Suprapubic skin (tissue), 4 donors: ENCODE results near the gene PRKN. TPM values are rescaled to one million over a fixed set of nuclear protein-coding genes. Genes with fewer than 3 reads are reported as not detected.

ENCODE experiments used
- DNase-seq, 2 donors: peaks; one replicate each; pipeline ENCODE4 v3.0.0-alpha.2; 2019; ENCODE audit warnings: low spot score in 2 of 2
- H3K27ac ChIP-seq: fragments of 200-600 bp; sonication (generic); one replicate; pipeline ENCODE4 v1.5.1; 2019
- H3K27me3 ChIP-seq: fragments of 200-600 bp; sonication (generic); one replicate; pipeline ENCODE4 v1.5.1; 2019
- H3K36me3 ChIP-seq: fragments of 200-600 bp; sonication (generic); one replicate; pipeline ENCODE4 v1.5.1; 2019
- H3K4me1 ChIP-seq: fragments of 200-600 bp; sonication (generic); one replicate; pipeline ENCODE4 v1.5.1; 2019
- H3K4me3 ChIP-seq: fragments of 200-600 bp; sonication (generic); one replicate; pipeline ENCODE4 v1.5.1; 2019; ENCODE audit warnings: mild to moderate bottlenecking
- H3K9me3 ChIP-seq: fragments of 200-600 bp; sonication (generic); one replicate; pipeline ENCODE4 v1.5.1; 2019
- EP300 ChIP-seq: sonication (generic); formaldehyde crosslinking; IDR thresholded peaks from one replicate; pipeline ENCODE4 v1.6.1; 2017; ENCODE audit warnings: antibody characterized with exemption
- POLR2A ChIP-seq, 2 donors: fragments of 450-650 bp; IDR thresholded peaks; one replicate each; pipeline ENCODE4 v1.6.1; 2017; ENCODE audit warnings: antibody characterized with exemption in 2 of 2, mild to moderate bottlenecking in 2 of 2, moderate library complexity in 2 of 2
- POLR2AphosphoS5 ChIP-seq, 3 donors: sonication (generic); formaldehyde crosslinking; IDR thresholded peaks; one replicate each; pipeline ENCODE4 v1.6.1; 2017; ENCODE audit warnings: antibody characterized with exemption in 3 of 3
- WGBS: methylation state at CpG from one replicate; pipeline ENCODE4 v1.1.5; 2018; 5-methylcytosine and 5-hydroxymethylcytosine counted together
- total RNA-seq, 4 donors: library from RNA; depleted of rRNA; stranded (reverse); fragments of >200 nt; gene quantifications; one replicate each; pipeline ENCODE4 v1.1.0, GENCODE V29; 2016
- TF ChIP-seq, protein P1 (sequence below), 2 donors: fragments of 200-600 bp in 1 of 2; fragments of 450-650 bp in 1 of 2; sonication (generic) in 1 of 2; IDR thresholded peaks; one replicate each; pipeline ENCODE4 v1.5.1; 2016 to 2019; ENCODE audit warnings: antibody characterized with exemption in 2 of 2, mild to moderate bottlenecking in 1 of 2, moderate library complexity in 1 of 2

PRKN gene
- total RNA-seq, 4 donors from 2014 or later, result 7.2 to 22.8 (median 14.4) TPM

DNA sequence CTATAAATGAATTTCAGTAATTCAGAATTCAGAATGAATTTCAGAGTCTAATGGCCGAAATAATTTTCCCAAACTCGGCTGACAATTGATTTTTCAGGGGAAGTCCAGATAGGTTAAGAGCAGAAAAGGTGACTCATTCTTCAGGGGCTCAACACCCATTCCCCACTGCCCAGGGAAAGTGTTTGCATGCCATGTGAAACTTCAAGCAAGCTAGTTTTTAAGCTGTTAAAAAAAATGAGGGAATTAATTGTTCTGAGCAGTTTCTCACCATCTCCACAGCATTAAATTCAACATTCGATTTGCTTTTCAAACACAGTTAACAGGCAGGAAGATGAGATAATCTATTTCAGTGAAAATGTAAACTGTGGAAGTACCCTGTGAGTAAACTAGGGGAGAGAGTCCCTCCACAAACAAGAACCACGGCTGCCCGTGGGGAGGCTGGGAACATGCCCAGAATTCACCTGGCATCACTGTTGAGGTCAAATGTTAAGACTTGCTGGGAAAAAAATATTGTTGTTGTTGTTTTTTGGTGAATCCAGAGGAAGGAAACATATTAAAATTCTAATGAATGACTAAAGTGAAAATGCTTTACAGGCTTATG, 803.0 kb downstream of the PRKN start:
- Histone ChIP-seq H3K9me3 (no peaks in the 10 kb centered on the region), H3K27me3 (no peaks in the 10 kb centered on the region), H3K27ac (no peak overlapping the region), H3K36me3 (no peaks in the 10 kb centered on the region), H3K4me3 (no peak overlapping the region), H3K4me1 (peaks cover 12% of the 10 kb centered on the region)
- TF ChIP-seq POLR2A (IDR thresholded peaks at IDR 0.05), result no peak
- TF ChIP-seq EP300, result no peak
- no peak for TF ChIP-seq POLR2AphosphoS5 (IDR thresholded peaks at IDR 0.05)
- TF ChIP-seq, protein P1, sequence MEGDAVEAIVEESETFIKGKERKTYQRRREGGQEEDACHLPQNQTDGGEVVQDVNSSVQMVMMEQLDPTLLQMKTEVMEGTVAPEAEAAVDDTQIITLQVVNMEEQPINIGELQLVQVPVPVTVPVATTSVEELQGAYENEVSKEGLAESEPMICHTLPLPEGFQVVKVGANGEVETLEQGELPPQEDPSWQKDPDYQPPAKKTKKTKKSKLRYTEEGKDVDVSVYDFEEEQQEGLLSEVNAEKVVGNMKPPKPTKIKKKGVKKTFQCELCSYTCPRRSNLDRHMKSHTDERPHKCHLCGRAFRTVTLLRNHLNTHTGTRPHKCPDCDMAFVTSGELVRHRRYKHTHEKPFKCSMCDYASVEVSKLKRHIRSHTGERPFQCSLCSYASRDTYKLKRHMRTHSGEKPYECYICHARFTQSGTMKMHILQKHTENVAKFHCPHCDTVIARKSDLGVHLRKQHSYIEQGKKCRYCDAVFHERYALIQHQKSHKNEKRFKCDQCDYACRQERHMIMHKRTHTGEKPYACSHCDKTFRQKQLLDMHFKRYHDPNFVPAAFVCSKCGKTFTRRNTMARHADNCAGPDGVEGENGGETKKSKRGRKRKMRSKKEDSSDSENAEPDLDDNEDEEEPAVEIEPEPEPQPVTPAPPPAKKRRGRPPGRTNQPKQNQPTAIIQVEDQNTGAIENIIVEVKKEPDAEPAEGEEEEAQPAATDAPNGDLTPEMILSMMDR (IDR thresholded peaks at IDR 0.05), result no peak
- 59% methylated on average over 5 of the region's 5 CpGs for WGBS
- no peak for DNase-seq

DNA sequence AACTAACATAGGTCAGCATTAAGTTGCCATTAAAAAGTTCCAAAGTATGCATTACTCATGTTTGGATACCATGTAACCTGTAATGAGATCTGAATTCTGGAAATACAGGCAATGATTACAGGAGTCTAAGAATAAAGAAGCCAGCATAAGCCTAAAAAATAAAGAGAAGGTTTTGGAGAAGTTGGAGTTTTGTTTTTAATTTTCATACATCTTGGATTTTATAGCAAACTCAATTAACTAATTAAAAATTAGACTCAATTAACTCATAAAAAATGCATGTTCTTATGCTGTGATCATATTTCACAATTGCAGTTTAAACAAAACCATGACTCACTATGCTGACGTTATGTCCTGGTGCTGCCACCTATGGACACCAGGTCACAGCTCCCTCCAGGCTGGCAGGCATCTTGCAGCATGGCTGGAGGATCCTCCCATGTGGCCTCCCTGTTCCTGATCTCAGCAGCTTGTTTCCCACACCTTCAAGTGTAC, 804.9 kb downstream of the PRKN start:
- Histone ChIP-seq H3K9me3 (no peaks in the 10 kb centered on the region), H3K27me3 (no peaks in the 10 kb centered on the region), H3K36me3 (no peaks in the 10 kb centered on the region), H3K27ac (no peak overlapping the region), H3K4me3 (no peak overlapping the region), H3K4me1 (peaks cover 12% of the 10 kb centered on the region)
- WGBS, result 13% methylated on average over 1 of the region's 1 CpG
- no peak for DNase-seq
- TF ChIP-seq, protein P1 (IDR thresholded peaks at IDR 0.05), result peak; percentile 9 to 16
- TF ChIP-seq EP300, result no peak

DNA sequence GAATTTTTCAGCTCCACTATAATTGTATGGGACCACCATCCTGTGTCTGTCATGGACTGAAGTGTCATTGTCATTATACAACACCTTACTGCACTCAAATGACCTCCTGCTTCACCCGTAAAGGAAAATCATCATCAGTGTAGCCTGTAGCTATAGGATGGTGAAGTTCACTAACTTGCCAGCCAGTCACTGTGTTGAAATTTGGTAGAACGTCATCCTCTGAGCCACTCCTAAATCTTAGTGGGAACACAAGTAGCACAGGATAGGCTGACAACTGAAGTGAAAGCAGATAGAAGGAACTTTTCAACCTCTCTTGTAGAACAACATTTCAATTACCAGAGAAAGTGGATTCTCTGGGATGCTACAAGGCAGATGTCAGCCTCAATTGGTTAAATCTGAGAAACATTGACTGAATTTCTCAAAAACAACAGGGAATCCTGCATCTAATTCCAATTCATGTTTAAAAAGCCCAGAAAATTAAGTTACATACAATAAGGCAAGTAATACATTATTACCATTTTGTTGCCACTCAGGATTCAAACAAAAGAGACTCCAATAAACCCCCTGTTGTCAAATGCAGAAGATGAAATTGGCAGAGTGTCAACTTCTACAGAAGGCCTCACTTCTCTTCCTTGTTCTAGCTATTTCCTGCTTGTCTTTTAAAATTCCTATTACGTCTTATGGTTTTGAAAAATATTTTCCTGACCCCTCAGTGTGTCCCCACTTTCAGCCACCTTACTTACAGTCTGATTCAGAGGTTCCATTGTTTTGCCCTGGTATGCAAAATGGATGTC, 805.8 kb downstream of the PRKN start:
- no peak overlapping the region for H3K4me3 ChIP-seq
- no peaks in the 10 kb centered on the region for H3K9me3 ChIP-seq
- no peak overlapping the region for H3K27ac ChIP-seq
- H3K36me3 ChIP-seq, result no peaks in the 10 kb centered on the region
- no peaks in the 10 kb centered on the region for H3K27me3 ChIP-seq
- TF ChIP-seq, protein P1 (IDR thresholded peaks at IDR 0.05), result no peak
- TF ChIP-seq POLR2A (IDR thresholded peaks at IDR 0.05) (no peak), POLR2AphosphoS5 (IDR thresholded peaks at IDR 0.05) (no peak), EP300 (no peak)
- 44% methylated on average over 3 of the region's 3 CpGs for WGBS
- DNase-seq, result no peak
- H3K4me1 ChIP-seq, result peaks cover 12% of the 10 kb centered on the region

DNA sequence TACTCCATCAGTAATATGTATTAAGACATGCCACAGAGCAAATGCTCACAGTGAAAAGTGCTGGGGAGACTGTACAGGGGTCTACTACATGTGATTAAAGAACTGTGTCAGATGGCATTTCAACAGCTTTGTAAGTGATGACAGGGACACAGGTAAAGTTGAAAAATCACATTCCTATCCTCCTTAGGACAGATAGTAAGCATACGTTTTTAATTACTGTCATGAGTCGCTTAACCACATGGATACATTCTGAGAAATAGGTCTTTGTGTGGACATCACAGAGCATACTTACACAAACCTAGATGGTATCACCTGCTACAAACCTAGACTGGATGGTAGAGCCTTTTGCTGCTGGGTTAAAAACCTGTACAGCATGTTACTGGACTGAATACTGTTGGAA, 807.9 kb downstream of the PRKN start:
- no peak overlapping the region for H3K4me3 ChIP-seq
- no peaks in the 10 kb centered on the region for H3K9me3 ChIP-seq
- no peaks in the 10 kb centered on the region for H3K36me3 ChIP-seq
- no peak overlapping the region for H3K27ac ChIP-seq
- WGBS, result 87% methylated on average over 2 of the region's 2 CpGs
- H3K4me1 ChIP-seq, result peaks cover 12% of the 10 kb centered on the region
- no peak for DNase-seq
- TF ChIP-seq POLR2AphosphoS5 (IDR thresholded peaks at IDR 0.05) (no peak), POLR2A (IDR thresholded peaks at IDR 0.05) (no peak), EP300 (no peak)
- TF ChIP-seq, protein P1 (IDR thresholded peaks at IDR 0.05), result no peak
- H3K27me3 ChIP-seq, result no peaks in the 10 kb centered on the region

DNA sequence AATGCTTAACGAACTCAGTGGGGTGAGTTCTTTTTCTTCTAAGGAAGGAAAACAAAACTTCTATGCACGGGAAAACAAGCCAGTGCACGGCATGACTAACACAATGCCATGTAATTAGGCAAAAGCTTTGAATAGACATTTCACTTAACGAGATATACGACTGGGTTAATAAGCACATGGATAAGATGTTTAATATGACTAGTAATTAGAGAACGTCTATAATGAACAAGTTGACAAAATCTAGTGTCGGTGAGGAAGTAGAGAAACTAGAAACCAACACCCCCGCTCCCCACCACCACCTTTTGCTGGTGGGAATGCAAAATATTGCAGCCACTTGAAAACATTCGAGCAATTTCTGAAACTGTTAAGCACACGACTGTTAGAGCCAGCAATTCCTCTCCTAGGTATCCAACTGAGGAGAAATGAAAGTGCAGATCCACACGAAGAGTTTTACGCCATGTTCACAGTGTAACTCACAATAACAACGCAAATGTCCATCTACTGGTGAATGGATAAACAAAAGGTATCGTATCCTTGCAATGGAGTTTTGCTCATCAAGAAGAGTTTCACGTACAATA, 808.8 kb downstream of the PRKN start:
- H3K9me3 ChIP-seq, result no peaks in the 10 kb centered on the region
- no peak overlapping the region for H3K4me3 ChIP-seq
- H3K27me3 ChIP-seq, result no peaks in the 10 kb centered on the region
- H3K36me3 ChIP-seq, result no peaks in the 10 kb centered on the region
- peaks cover 12% of the 10 kb centered on the region for H3K4me1 ChIP-seq
- TF ChIP-seq EP300, result no peak
- TF ChIP-seq POLR2A (IDR thresholded peaks at IDR 0.05), result no peak
- TF ChIP-seq, protein P1 (IDR thresholded peaks at IDR 0.05), result no peak
- no peak for TF ChIP-seq POLR2AphosphoS5 (IDR thresholded peaks at IDR 0.05)
- DNase-seq, result no peak
- no peak overlapping the region for H3K27ac ChIP-seq
- WGBS, result 82% methylated on average over 15 of the region's 15 CpGs
